HepG2 (cell line): ENCODE data around the gene PDLIM4. TPM values are rescaled to one million over a fixed set of nuclear protein-coding genes. Genes with fewer than 3 reads are reported as not detected.

Experiments
- AGO1 ChIP-seq: fragments of 200-400 bp; formaldehyde crosslinking; IDR thresholded peaks from 2 replicates; pipeline ENCODE4 v1.6.1; 2017; ENCODE audit warnings: mild to moderate bottlenecking, low read depth, low read length, moderate library complexity; ENCODE audit not compliant: poor library complexity, severe bottlenecking
- CHD2 ChIP-seq: IDR thresholded peaks from 2 replicates; pipeline ENCODE4 v1.6.1; 2011; ENCODE audit warnings: low read depth, low read length, improper control_type of control experiment
- DNMT1 ChIP-seq: sonication (generic); formaldehyde crosslinking; IDR thresholded peaks from 2 replicates; pipeline ENCODE4 v1.5.1; 2020; ENCODE audit warnings: mild to moderate bottlenecking, missing genetic modification reagents
- KAT7 ChIP-seq: IDR thresholded peaks from 2 replicates; pipeline ENCODE4 v1.6.1; 2018; ENCODE audit warnings: borderline replicate concordance, missing compliant biosample characterization
- KDM5A ChIP-seq: fragments of 200-600 bp; sonication (generic); IDR thresholded peaks from 2 replicates; pipeline ENCODE4 v1.7.0; 2018; ENCODE audit warnings: antibody characterized with exemption, mild to moderate bottlenecking, low read length, borderline replicate concordance
- NONO ChIP-seq, 2 experiments: fragments of 450-650 bp in 1 of 2; sonication (generic) in 1 of 2; formaldehyde crosslinking in 1 of 2; IDR thresholded peaks in 1 of 2; conservative IDR thresholded peaks in 1 of 2; 2 replicates each; pipeline versions ENCODE4 v1.6.1 to v1.8.0; 2017 to 2022; ENCODE audit warnings: mild to moderate bottlenecking in 1 of 2, missing genetic modification reagents in 1 of 2, moderate library complexity in 1 of 2
- PLRG1 ChIP-seq: fragments of 450-650 bp; conservative IDR thresholded peaks from 2 replicates; pipeline ENCODE4 v1.6.1; 2016
- RBFOX2 ChIP-seq: fragments of 200-400 bp; formaldehyde crosslinking; IDR thresholded peaks from 2 replicates; pipeline ENCODE4 v1.6.1; 2017; ENCODE audit warnings: low read depth, mild to moderate bottlenecking, low read length
- SETDB1 ChIP-seq: sonication (generic); formaldehyde crosslinking; IDR thresholded peaks from 2 replicates; pipeline ENCODE4 v1.5.1; 2020; ENCODE audit warnings: missing genetic modification reagents, mild to moderate bottlenecking, borderline replicate concordance
- SP1 ChIP-seq, 2 experiments: fragments of 450-650 bp in 1 of 2; sonication (generic) in 1 of 2; formaldehyde crosslinking in 1 of 2; IDR thresholded peaks; 2 replicates each; pipeline versions ENCODE4 v1.4.0 to v1.6.1; 2016 to 2020; ENCODE audit warnings: missing genetic modification reagents in 1 of 2
- ZNF432 ChIP-seq: sonication (generic); formaldehyde crosslinking; IDR thresholded peaks from 2 replicates; pipeline ENCODE4 v1.5.0; 2020; ENCODE audit warnings: missing genetic modification reagents, mild to moderate bottlenecking, borderline replicate concordance
- ZNF563 ChIP-seq: sonication (generic); formaldehyde crosslinking; IDR thresholded peaks from 2 replicates; pipeline ENCODE4 v1.8.0; 2022; ENCODE audit warnings: mild to moderate bottlenecking, moderate library complexity, missing genetic modification reagents
- ZNF615 ChIP-seq: sonication (generic); formaldehyde crosslinking; IDR thresholded peaks from 2 replicates; pipeline ENCODE4 v1.5.0; 2020; ENCODE audit warnings: mild to moderate bottlenecking, missing genetic modification reagents, borderline replicate concordance
- ZNF746 ChIP-seq: sonication (generic); formaldehyde crosslinking; IDR thresholded peaks from 2 replicates; pipeline ENCODE4 v1.8.0; 2022; ENCODE audit warnings: mild to moderate bottlenecking, missing genetic modification reagents
- ZNF761 ChIP-seq: sonication (generic); formaldehyde crosslinking; conservative IDR thresholded peaks from 2 replicates; pipeline ENCODE4 v1.4.0; 2020; ENCODE audit warnings: mild to moderate bottlenecking, missing genetic modification reagents
- ZNF816 ChIP-seq: sonication (generic); formaldehyde crosslinking; IDR thresholded peaks from 2 replicates; pipeline ENCODE4 v1.8.0; 2022; ENCODE audit warnings: missing genetic modification reagents, mild to moderate bottlenecking, borderline replicate concordance
- ZNF883 ChIP-seq: sonication (generic); formaldehyde crosslinking; IDR thresholded peaks from 2 replicates; pipeline ENCODE4 v1.5.1; 2020; ENCODE audit warnings: mild to moderate bottlenecking, missing genetic modification reagents; ENCODE audit errors: not compliant biosample characterization
- polyA plus RNA-seq, 8 experiments: library from polyadenylated mRNA; depleted of rRNA in 3 of 8; stranded (reverse) in 7 of 8; unstranded in 1 of 8; fragments of >200 nt; fragmentation: Illumina TruSeq in 4 of 8; extraction: Trizol in 4 of 8; gene quantifications; 2 replicates each; pipeline versions ENCODE4 v1.2.1 to v1.2.3, GENCODE V29; 2011 to 2016; ENCODE audit warnings: low read depth in 4 of 8, missing spikeins in 1 of 8, mixed read lengths in 1 of 8; ENCODE audit not compliant: insufficient read depth in 1 of 8
- total RNA-seq, 5 experiments: library from RNA; depleted of rRNA; stranded (reverse); fragments of >200 nt; fragmentation: Illumina TruSeq; extraction: Trizol; gene quantifications; 2 replicates each; pipeline ENCODE4 v1.2.3, GENCODE V29; 2016; ENCODE audit warnings: low read depth in 1 of 5
- TF ChIP-seq, protein P1 (sequence below): sonication (generic); formaldehyde crosslinking; IDR thresholded peaks from 2 replicates; pipeline ENCODE4 v1.4.0; 2020; ENCODE audit warnings: missing genetic modification reagents
- TF ChIP-seq, protein P2 (sequence below): sonication (generic); formaldehyde crosslinking; IDR thresholded peaks from 2 replicates; pipeline ENCODE4 v1.8.0; 2022; ENCODE audit warnings: mild to moderate bottlenecking, missing genetic modification reagents, moderate library complexity
- TF ChIP-seq, protein P3 (sequence below): IDR thresholded peaks from 2 replicates; pipeline ENCODE4 v1.6.1; 2012; ENCODE audit warnings: inconsistent platforms
- TF ChIP-seq, protein P4 (sequence below): sonication (generic); formaldehyde crosslinking; IDR thresholded peaks from 2 replicates; pipeline ENCODE4 v1.4.0; 2020; ENCODE audit warnings: mild to moderate bottlenecking, missing genetic modification reagents
- TF ChIP-seq, protein P5 (sequence below): sonication (generic); formaldehyde crosslinking; IDR thresholded peaks from 2 replicates; pipeline ENCODE4 v1.5.1; 2020; ENCODE audit warnings: mild to moderate bottlenecking, missing genetic modification reagents, moderate library complexity

The PDLIM4 gene
- total and polyA plus RNA-seq, 2 of the 13 experiments (the other 11 are each of a cell fraction or from before 2014, with no cell fraction given), result 1.1 to 2.3 TPM

DNA sequence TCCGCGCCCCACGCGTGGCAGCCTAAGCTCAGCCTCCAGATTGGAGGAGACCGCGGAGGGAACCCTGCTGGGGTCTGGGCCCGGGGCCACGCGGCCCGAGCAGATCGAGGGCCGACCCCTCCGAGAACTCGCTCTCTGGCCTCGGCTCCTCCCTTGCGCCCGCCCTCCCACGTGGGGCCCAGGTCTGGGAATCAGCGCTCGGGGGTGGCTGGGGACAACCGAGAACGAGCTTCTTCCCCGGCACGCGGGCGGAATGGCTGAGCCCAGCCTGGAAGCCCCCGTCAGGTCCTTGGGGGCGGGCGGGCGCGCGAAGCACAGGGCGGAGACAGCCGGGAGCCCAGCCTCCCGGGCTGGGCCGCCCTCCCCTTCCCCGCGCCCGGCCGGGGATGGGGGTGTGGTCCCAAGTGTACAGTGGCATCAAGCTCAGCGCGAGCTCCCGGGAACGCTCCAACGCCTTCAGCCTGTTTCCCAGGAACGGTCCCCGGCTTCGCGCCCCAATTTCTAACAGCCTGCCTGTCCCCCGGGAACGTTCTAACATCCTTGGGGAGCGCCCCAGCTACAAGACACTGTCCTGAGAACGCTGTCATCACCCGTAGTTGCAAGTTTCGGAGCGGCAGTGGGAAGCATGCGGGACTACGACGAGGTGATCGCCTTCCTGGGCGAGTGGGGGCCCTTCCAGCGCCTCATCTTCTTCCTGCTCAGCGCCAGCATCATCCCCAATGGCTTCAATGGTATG is 36.7 kb downstream of the PDLIM4 start, which contains the start of gene SLC22A4 (continued):
- TF ChIP-seq ZNF563 (peak; percentile 72; the same call in 1 of the 2 replicates), NONO (IDR thresholded peaks at IDR 0.05) (no peak), NONO (CRISPR knock-in tag; conservative IDR thresholded peaks at IDR 0.05) (0 out of 2 replicates have a peak, but pooled peaks have one; percentile 7), RBFOX2 (peak; percentile 96), PLRG1 (no peak), KAT7 (CRISPR knock-in tag) (no peak; the same call in 1 of the 2 replicates), AGO1 (no peak), ZNF883 (CRISPR knock-in tag) (peak; percentile 53), ZNF615 (CRISPR knock-in tag) (no peak), SETDB1 (CRISPR knock-in tag) (no peak), CHD2 (no peak), DNMT1 (0 out of 2 replicates have a peak, but pooled peaks have one; percentile 20), ZNF432 (no peak), ZNF761 (CRISPR knock-in tag) (peak; percentile 75; the same call in 1 of the 2 replicates), SP1 (IDR thresholded peaks at IDR 0.05) (no peak), SP1 (CRISPR knock-in tag; IDR thresholded peaks at IDR 0.05) (peak; percentile 70), ZNF746 (CRISPR knock-in tag) (peak; percentile 67), KDM5A (no peak), ZNF816 (CRISPR knock-in tag) (0 out of 2 replicates have a peak, but pooled peaks have one; percentile 88)
- TF ChIP-seq, protein P1, sequence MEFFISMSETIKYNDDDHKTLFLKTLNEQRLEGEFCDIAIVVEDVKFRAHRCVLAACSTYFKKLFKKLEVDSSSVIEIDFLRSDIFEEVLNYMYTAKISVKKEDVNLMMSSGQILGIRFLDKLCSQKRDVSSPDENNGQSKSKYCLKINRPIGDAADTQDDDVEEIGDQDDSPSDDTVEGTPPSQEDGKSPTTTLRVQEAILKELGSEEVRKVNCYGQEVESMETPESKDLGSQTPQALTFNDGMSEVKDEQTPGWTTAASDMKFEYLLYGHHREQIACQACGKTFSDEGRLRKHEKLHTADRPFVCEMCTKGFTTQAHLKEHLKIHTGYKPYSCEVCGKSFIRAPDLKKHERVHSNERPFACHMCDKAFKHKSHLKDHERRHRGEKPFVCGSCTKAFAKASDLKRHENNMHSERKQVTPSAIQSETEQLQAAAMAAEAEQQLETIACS (CRISPR knock-in tag), result peak; percentile 67
- TF ChIP-seq, protein P2, sequence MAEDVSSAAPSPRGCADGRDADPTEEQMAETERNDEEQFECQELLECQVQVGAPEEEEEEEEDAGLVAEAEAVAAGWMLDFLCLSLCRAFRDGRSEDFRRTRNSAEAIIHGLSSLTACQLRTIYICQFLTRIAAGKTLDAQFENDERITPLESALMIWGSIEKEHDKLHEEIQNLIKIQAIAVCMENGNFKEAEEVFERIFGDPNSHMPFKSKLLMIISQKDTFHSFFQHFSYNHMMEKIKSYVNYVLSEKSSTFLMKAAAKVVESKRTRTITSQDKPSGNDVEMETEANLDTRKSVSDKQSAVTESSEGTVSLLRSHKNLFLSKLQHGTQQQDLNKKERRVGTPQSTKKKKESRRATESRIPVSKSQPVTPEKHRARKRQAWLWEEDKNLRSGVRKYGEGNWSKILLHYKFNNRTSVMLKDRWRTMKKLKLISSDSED (CRISPR knock-in tag), result no peak
- TF ChIP-seq, protein P3, sequence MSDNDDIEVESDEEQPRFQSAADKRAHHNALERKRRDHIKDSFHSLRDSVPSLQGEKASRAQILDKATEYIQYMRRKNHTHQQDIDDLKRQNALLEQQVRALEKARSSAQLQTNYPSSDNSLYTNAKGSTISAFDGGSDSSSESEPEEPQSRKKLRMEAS, result peak; percentile 92
- TF ChIP-seq, protein P4, sequence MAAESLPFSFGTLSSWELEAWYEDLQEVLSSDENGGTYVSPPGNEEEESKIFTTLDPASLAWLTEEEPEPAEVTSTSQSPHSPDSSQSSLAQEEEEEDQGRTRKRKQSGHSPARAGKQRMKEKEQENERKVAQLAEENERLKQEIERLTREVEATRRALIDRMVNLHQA (CRISPR knock-in tag), result no peak
- TF ChIP-seq, protein P5, sequence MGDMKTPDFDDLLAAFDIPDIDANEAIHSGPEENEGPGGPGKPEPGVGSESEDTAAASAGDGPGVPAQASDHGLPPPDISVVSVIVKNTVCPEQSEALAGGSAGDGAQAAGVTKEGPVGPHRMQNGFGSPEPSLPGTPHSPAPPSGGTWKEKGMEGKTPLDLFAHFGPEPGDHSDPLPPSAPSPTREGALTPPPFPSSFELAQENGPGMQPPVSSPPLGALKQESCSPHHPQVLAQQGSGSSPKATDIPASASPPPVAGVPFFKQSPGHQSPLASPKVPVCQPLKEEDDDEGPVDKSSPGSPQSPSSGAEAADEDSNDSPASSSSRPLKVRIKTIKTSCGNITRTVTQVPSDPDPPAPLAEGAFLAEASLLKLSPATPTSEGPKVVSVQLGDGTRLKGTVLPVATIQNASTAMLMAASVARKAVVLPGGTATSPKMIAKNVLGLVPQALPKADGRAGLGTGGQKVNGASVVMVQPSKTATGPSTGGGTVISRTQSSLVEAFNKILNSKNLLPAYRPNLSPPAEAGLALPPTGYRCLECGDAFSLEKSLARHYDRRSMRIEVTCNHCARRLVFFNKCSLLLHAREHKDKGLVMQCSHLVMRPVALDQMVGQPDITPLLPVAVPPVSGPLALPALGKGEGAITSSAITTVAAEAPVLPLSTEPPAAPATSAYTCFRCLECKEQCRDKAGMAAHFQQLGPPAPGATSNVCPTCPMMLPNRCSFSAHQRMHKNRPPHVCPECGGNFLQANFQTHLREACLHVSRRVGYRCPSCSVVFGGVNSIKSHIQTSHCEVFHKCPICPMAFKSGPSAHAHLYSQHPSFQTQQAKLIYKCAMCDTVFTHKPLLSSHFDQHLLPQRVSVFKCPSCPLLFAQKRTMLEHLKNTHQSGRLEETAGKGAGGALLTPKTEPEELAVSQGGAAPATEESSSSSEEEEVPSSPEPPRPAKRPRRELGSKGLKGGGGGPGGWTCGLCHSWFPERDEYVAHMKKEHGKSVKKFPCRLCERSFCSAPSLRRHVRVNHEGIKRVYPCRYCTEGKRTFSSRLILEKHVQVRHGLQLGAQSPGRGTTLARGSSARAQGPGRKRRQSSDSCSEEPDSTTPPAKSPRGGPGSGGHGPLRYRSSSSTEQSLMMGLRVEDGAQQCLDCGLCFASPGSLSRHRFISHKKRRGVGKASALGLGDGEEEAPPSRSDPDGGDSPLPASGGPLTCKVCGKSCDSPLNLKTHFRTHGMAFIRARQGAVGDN (CRISPR knock-in tag), result peak; percentile 90
